CD14-positive monocyte (primary cell): Measurements from ENCODE around the gene ACOT9. TPM values are rescaled to one million over a fixed set of nuclear protein-coding genes. Genes with fewer than 3 reads are reported as not detected.
A peak's percentile ranks its signal among the peaks of the same experiment; 100 is the strongest.

Experiments
- DNase-seq, 3 donors: peaks; one replicate each; pipeline ENCODE4 v3.0.0-alpha.2; 2011 to 2022
- H2AFZ ChIP-seq: 2 replicates; pipeline ENCODE4 v1.6.0; 2012; ENCODE audit warnings: mild to moderate bottlenecking, low read depth, low read length, inconsistent platforms; ENCODE audit not compliant: insufficient read depth, poor library complexity, severe bottlenecking
- H3K27ac ChIP-seq, 2 donors: 1 replicate in 1 of 2; 2 replicates in 1 of 2; pipeline ENCODE4 v1.5.1; 2012 to 2013; ENCODE audit warnings: low read length in 2 of 2, control low read depth in 1 of 2, inconsistent platforms in 1 of 2, low read depth in 1 of 2, mild to moderate bottlenecking in 1 of 2
- H3K27me3 ChIP-seq, 2 donors: one replicate each; pipeline versions ENCODE4 v1.6.0 to v1.6.1; 2011 to 2013; ENCODE audit warnings: low read length in 2 of 2; ENCODE audit not compliant: control insufficient read depth in 2 of 2, insufficient read depth in 2 of 2
- H3K36me3 ChIP-seq, 2 donors: replicated peaks in 1 of 2; 1 replicate in 1 of 2; 2 replicates in 1 of 2; pipeline versions ENCODE4 v1.5.1 to v1.6.1; 2012 to 2013; ENCODE audit warnings: low read length in 2 of 2, control low read depth in 1 of 2, inconsistent platforms in 1 of 2, mild to moderate bottlenecking in 1 of 2; ENCODE audit not compliant: insufficient read depth in 2 of 2, control insufficient read depth in 1 of 2
- H3K4me1 ChIP-seq, 2 donors: 1 replicate in 1 of 2; 2 replicates in 1 of 2; pipeline versions ENCODE4 v1.5.1 to v1.6.1; 2012 to 2013; ENCODE audit warnings: low read length in 2 of 2, control low read depth in 1 of 2, inconsistent platforms in 1 of 2, mild to moderate bottlenecking in 1 of 2, moderate library complexity in 1 of 2; ENCODE audit not compliant: insufficient read depth in 2 of 2, control insufficient read depth in 1 of 2
- H3K4me2 ChIP-seq: replicated peaks from 2 replicates; pipeline ENCODE3; 2012; ENCODE audit warnings: low read length, moderate library complexity, mild to moderate bottlenecking; ENCODE audit not compliant: poor library complexity, severe bottlenecking; ENCODE audit errors: extremely low read depth
- H3K4me3 ChIP-seq, 3 experiments: fragments of 200-600 bp in 1 of 3; sonication (generic) in 1 of 3; replicated peaks in 1 of 3; 1 replicate in 2 of 3; 2 replicates in 1 of 3; pipeline ENCODE4 v1.5.1; 2011 to 2013; ENCODE audit warnings: low read length in 3 of 3, mild to moderate bottlenecking in 3 of 3, control low read depth in 2 of 3, low read depth in 2 of 3, inconsistent platforms in 1 of 3, moderate library complexity in 1 of 3
- H3K79me2 ChIP-seq: 2 replicates; pipeline ENCODE4 v1.6.0; 2012; ENCODE audit warnings: mild to moderate bottlenecking, control low read depth, inconsistent platforms, low read length, moderate library complexity; ENCODE audit not compliant: insufficient read depth
- H3K9ac ChIP-seq: 2 replicates; pipeline ENCODE4 v1.6.0; 2017; ENCODE audit warnings: low read length, mild to moderate bottlenecking; ENCODE audit not compliant: insufficient read depth, poor library complexity, severe bottlenecking
- H3K9me3 ChIP-seq, 2 donors: replicated peaks in 1 of 2; 1 replicate in 1 of 2; 2 replicates in 1 of 2; pipeline versions ENCODE4 v1.5.1 to v1.6.1; 2012 to 2013; ENCODE audit warnings: low read length in 2 of 2, control low read depth in 1 of 2; ENCODE audit not compliant: control insufficient read depth in 1 of 2, insufficient read depth in 1 of 2
- H4K20me1 ChIP-seq: 2 replicates; pipeline ENCODE4 v1.6.0; 2012; ENCODE audit warnings: mild to moderate bottlenecking, low read length, control low read depth, moderate library complexity; ENCODE audit not compliant: insufficient read depth
- H3K27ac Mint-ChIP-seq, 7 donors: one replicate each; pipeline ENCODE4 v1.8.0; 2020; ENCODE audit warnings: mild to moderate bottlenecking in 7 of 7, mixed read lengths in 7 of 7, moderate library complexity in 6 of 7, inconsistent platforms in 2 of 7
- H3K27me3 Mint-ChIP-seq, 3 donors: one replicate each; pipeline ENCODE4 v1.8.0; 2021 to 2022; ENCODE audit warnings: low read depth in 3 of 3, mild to moderate bottlenecking in 3 of 3, mixed read lengths in 3 of 3, moderate library complexity in 3 of 3, inconsistent platforms in 1 of 3
- H3K36me3 Mint-ChIP-seq, 2 donors: one replicate each; pipeline ENCODE4 v1.8.0; 2020; ENCODE audit warnings: mixed read lengths in 2 of 2, inconsistent platforms in 1 of 2, mild to moderate bottlenecking in 1 of 2
- H3K4me1 Mint-ChIP-seq: one replicate; pipeline ENCODE4 v1.8.0; 2020; ENCODE audit warnings: mild to moderate bottlenecking, mixed read lengths
- H3K4me3 Mint-ChIP-seq, 2 donors: one replicate each; pipeline ENCODE4 v1.8.0; 2020; ENCODE audit warnings: mild to moderate bottlenecking in 2 of 2, mixed read lengths in 2 of 2, moderate library complexity in 1 of 2
- H3K9me3 Mint-ChIP-seq, 7 donors: one replicate each; pipeline ENCODE4 v1.8.0; 2020 to 2022; ENCODE audit warnings: mixed read lengths in 7 of 7, mild to moderate bottlenecking in 6 of 7, moderate library complexity in 6 of 7, inconsistent platforms in 2 of 7
- WGBS: methylation state at CpG from one replicate; pipeline ENCODE4 v1.1.5; 2013; ENCODE audit warnings: missing lambda C conversion rate; ENCODE audit not compliant: insufficient coverage; 5-methylcytosine and 5-hydroxymethylcytosine counted together
- intact Hi-C, 2 donors: fragments of 100-400 bp; cut with micrococcal nuclease; formaldehyde crosslinking; loops; one replicate each; pipeline versions ENCODE4 v1.15.0 to v1.15.1; 2023
- polyA plus RNA-seq, 3 donors: library from polyadenylated mRNA; depleted of rRNA in 1 of 3; unstranded in 2 of 3; stranded (reverse) in 1 of 3; fragments of 300-500 nt in 2 of 3; fragments of >200 nt in 1 of 3; fragmentation: Illumina TruSeq in 2 of 3; gene quantifications; 1 replicate in 2 of 3; 2 replicates in 1 of 3; pipeline ENCODE4 v1.2.3, GENCODE V29; 2012 to 2021
- TF ChIP-seq, protein P1 (sequence below): fragments of 200-600 bp; IDR thresholded peaks from one replicate; pipeline ENCODE4 v1.8.0; 2022; ENCODE audit warnings: antibody characterized with exemption, mild to moderate bottlenecking

The ACOT9 gene
- polyA plus RNA-seq, 3 donors, result 49.2 to 69.3 (median 51.8) TPM

- Mint-ChIP-seq H3K9me3 (peaks cover 0 to 7% (median 0%) of the 10 kb centered on the region in 7 donors), H3K4me1 (peaks cover 22% of the 10 kb centered on the region), H3K27me3 (peaks cover 0 to 8% (median 0%) of the 10 kb centered on the region in 3 donors), H3K4me3 (no peak overlapping the region), H3K36me3 (no peaks in the 10 kb centered on the region), H3K27ac (no peak overlapping the region)
- H3K79me2 ChIP-seq, result no peaks in the 10 kb centered on the region
- DNase-seq, result no peak
- no peaks in the 10 kb centered on the region for H3K36me3 ChIP-seq
- no peaks in the 10 kb centered on the region for H3K9me3 ChIP-seq
- H3K4me2 ChIP-seq, result no peak overlapping the region
- no peak overlapping the region for H3K9ac ChIP-seq
- H4K20me1 ChIP-seq, result no peaks in the 10 kb centered on the region
- H2AFZ ChIP-seq, result no peak overlapping the region
- TF ChIP-seq, protein P1, sequence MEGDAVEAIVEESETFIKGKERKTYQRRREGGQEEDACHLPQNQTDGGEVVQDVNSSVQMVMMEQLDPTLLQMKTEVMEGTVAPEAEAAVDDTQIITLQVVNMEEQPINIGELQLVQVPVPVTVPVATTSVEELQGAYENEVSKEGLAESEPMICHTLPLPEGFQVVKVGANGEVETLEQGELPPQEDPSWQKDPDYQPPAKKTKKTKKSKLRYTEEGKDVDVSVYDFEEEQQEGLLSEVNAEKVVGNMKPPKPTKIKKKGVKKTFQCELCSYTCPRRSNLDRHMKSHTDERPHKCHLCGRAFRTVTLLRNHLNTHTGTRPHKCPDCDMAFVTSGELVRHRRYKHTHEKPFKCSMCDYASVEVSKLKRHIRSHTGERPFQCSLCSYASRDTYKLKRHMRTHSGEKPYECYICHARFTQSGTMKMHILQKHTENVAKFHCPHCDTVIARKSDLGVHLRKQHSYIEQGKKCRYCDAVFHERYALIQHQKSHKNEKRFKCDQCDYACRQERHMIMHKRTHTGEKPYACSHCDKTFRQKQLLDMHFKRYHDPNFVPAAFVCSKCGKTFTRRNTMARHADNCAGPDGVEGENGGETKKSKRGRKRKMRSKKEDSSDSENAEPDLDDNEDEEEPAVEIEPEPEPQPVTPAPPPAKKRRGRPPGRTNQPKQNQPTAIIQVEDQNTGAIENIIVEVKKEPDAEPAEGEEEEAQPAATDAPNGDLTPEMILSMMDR, result no peak
- H3K4me3 ChIP-seq, result no peak overlapping the region
- peaks cover 11 to 16% of the 10 kb centered on the region in 2 donors for H3K4me1 ChIP-seq
- H3K27me3 ChIP-seq, result no peaks in the 10 kb centered on the region
- intact Hi-C loops, result no loop called here
- no peak overlapping the region for H3K27ac ChIP-seq
- WGBS, result no CpG with 5 or more reads among the region's 1 CpG
These were observed 80.2 kb downstream of the ACOT9 start for GRCh38 chrX:23662853-23663252.

GRCh38 chrX:23662187-23662586, 80.9 kb downstream of the ACOT9 start:
- no peak overlapping the region for H3K9ac ChIP-seq
- no peak overlapping the region for H3K4me3 ChIP-seq
- H2AFZ ChIP-seq, result no peak overlapping the region
- no peak overlapping the region for H3K27ac ChIP-seq
- no peaks in the 10 kb centered on the region for H4K20me1 ChIP-seq
- Mint-ChIP-seq H3K4me3 (no peak overlapping the region), H3K9me3 (peaks cover 0 to 7% (median 0%) of the 10 kb centered on the region in 7 donors), H3K36me3 (no peaks in the 10 kb centered on the region), H3K27me3 (peaks cover 0 to 6% (median 0%) of the 10 kb centered on the region in 3 donors), H3K27ac (no peak overlapping the region), H3K4me1 (peaks cover 22% of the 10 kb centered on the region)
- H3K9me3 ChIP-seq, result no peaks in the 10 kb centered on the region
- H3K36me3 ChIP-seq, result no peaks in the 10 kb centered on the region
- H3K4me2 ChIP-seq, result no peak overlapping the region
- no peaks in the 10 kb centered on the region for H3K27me3 ChIP-seq
- DNase-seq, result peak in 1 of 3 donors; percentile 8
- no CpG with 5 or more reads among the region's 3 CpGs for WGBS
- TF ChIP-seq, protein P1, result no peak
- peaks cover 11 to 16% of the 10 kb centered on the region in 2 donors for H3K4me1 ChIP-seq
- intact Hi-C loops, result no loop called here
- no peaks in the 10 kb centered on the region for H3K79me2 ChIP-seq
